HG02852 (cell line): ENCODE measurements around the gene TTLL5.
"Not testable (repeated sequence)": the region's sequence is repeated elsewhere in the genome, so short reads cannot be mapped to it uniquely, and the experiment has no call there.

ENCODE experiments used
- ATAC-seq: cut with Tn5 transposase; IDR thresholded peaks from one replicate; pipeline ENCODE4 v1.9.1; 2021; ENCODE audit warnings: mild to moderate bottlenecking, moderate library complexity; ENCODE audit not compliant: unreplicated experiment

Gene TTLL5

GRCh38 chr14:75831455-75831854 is 170.4 kb downstream of the TTLL5 start:
- no peak for ATAC-seq

- ATAC-seq: no peak
These were observed 170.9 kb downstream of the TTLL5 start for GRCh38 chr14:75831952-75832351.

- no peak for ATAC-seq
These were observed 171.7 kb downstream of the TTLL5 start for GRCh38 chr14:75832621-75833297.

GRCh38 chr14:75833326-75834020 is 172.4 kb downstream of the TTLL5 start:
- ATAC-seq: no peak

GRCh38 chr14:75835156-75835725 is 174.2 kb downstream of the TTLL5 start:
- no peak for ATAC-seq

GRCh38 chr14:75835737-75836136 is 174.7 kb downstream of the TTLL5 start:
- no peak for ATAC-seq

GRCh38 chr14:75837151-75837787 is 176.2 kb downstream of the TTLL5 start:
- ATAC-seq: no peak

- ATAC-seq: no peak
These were observed 179.9 kb downstream of the TTLL5 start for GRCh38 chr14:75840911-75841310.

GRCh38 chr14:75842551-75842950 is 181.5 kb downstream of the TTLL5 start:
- no peak for ATAC-seq

- no peak for ATAC-seq
These were observed 183.4 kb downstream of the TTLL5 start for GRCh38 chr14:75844486-75844885.

GRCh38 chr14:75845136-75845804 is 184.2 kb downstream of the TTLL5 start:
- no peak for ATAC-seq

GRCh38 chr14:75846694-75847093 is 185.6 kb downstream of the TTLL5 start:
- ATAC-seq: not testable (repeated sequence)

- ATAC-seq: no peak
These were observed 186.5 kb downstream of the TTLL5 start for GRCh38 chr14:75847584-75847983.

- ATAC-seq: no peak
These were observed 187.3 kb downstream of the TTLL5 start for GRCh38 chr14:75848167-75848913.

GRCh38 chr14:75849300-75849895 is 188.4 kb downstream of the TTLL5 start:
- no peak for ATAC-seq

- no peak for ATAC-seq
These were observed 190.5 kb downstream of the TTLL5 start for GRCh38 chr14:75851574-75851866.

GRCh38 chr14:75854111-75854799 is 193.2 kb downstream of the TTLL5 start:
- no peak for ATAC-seq

- no peak for ATAC-seq
These were observed 196.2 kb downstream of the TTLL5 start for GRCh38 chr14:75857199-75857598.

GRCh38 chr14:75858362-75858761 is 197.3 kb downstream of the TTLL5 start:
- no peak for ATAC-seq

GRCh38 chr14:75859746-75860145 is 198.7 kb downstream of the TTLL5 start:
- ATAC-seq: no peak
